Activated naive CD8-positive, alpha-beta T cell treated with anti-CD3 and anti-CD28 coated beads, Interleukin-2, amount 50 U/mL, for 16 hours (primary cell): ENCODE measurements around the gene SELENOS.

Experiments used
- DNase-seq: peaks from one replicate; pipeline ENCODE4 v3.0.0-alpha.2; 2020; ENCODE audit warnings: low read depth, low spot score

Gene SELENOS

DNA sequence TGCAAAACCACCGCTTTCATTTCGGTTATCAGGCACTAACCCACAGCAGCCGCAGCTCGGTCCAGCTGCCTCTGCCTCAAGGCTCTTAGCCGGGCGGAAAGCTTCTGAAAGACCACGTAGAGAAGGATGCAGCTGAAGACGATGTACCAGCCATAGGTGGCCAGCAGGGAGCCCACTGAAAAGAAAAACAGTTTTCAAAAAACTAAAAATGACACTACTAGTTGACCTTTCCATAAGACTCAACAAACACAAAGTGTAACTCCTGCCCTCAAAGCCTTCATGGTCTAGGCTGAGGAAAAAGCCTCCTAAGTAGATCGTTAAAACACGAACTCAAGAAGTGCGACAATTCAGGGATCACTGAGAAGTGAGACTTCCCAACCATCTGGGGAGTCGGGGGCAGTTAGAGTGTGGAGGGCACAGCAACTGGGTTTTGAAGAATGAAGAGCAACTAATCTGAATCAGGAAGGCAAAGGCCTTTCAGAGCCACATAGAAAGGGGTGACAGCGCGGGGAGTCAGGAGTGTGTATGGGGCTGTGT lies 716 bp downstream of the SELENOS start:
- DNase-seq = no peak

DNA sequence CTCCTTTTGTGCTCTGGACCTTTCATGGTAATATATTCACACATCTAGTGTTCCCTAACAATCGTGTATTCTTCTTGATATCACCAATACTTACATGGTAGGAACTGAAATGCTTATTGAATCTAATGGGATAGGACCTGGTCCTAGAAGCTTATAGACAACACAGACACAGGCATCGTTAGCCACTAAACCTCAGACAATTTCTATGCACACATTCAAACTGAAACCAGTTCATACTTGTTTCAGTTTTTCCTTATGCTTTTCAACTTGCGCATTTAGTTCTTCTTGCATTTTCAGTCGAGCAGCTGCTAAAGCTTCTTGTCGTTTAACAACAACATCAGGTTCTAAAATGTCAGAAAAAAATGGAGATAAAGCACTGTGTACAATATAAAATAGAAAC lies 2.3 kb downstream of the SELENOS start:
- no peak for DNase-seq

DNA sequence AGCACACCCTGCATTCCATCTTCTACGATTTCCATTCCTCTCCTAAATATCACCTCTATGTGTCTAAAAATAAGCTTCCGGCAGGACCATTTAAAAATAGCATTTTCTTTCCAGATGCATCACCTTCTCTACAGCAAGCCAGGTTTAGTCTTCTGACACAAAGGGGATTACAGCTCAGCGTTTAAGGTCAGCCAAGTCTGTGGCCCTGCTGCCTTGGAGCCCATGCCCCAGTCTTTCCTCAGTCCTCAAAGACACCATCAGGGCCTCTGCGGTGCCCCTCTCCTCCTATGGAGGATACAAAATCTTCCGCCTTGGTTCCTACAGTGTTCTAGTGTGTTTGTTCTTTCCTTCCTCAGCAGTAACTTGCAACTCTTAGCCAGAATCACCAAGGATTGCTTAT lies 3.8 kb downstream of the SELENOS start:
- no peak for DNase-seq

DNA sequence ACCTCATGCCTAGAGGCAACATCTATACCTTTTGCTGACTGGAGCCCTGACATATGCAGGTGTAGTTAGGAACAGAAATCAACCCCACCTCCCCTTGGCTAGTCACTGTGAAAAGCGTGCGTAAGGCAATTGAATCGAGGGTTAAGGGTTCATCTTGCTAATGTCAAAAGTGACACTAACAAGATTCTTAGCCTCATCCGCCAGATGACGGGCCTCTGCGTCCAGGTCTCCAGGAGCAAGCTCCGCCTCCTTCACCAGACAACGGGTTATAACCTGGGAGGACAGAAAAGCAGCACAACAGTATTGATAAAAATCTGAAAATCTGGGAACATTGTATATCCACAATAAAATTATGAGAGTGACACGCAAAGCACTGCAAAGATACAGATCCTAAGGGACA lies 4.7 kb downstream of the SELENOS start:
- no peak for DNase-seq

DNA sequence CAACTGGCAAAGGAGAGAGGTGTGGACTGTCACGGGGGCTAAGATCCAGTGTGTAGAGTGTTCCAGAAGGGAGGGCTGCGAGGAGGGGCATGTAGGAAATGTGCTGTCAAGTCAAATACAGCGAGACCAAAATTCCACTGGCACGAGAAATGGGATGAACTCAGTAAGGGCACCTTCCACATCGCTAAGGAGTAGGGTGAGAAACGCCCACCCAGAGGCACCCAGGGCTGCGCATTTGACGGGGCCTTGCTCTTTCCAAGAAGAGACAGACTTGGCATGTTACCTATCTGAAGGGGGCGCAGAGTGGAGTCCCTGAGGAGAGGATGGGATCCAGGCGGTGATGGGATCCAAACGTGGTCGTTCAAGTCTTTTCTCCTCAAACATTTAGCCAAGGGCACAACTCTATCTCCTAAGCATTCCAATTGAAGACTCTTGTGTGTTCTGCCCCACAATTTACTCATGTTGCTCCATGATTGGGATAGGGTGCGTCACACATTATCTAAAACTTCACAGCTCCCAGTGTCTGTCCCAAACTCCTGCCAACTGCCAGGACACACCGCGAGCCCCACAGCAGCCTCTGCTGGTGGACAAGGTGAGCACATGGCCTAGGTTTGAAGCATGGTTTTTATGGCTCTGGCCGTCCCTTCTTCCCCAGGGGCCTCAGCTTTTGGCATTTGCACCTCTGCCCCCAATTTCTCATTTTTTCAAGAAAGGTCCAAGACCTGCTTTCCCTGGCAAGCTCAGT lies 7.6 kb downstream of the SELENOS start:
- no peak for DNase-seq

DNA sequence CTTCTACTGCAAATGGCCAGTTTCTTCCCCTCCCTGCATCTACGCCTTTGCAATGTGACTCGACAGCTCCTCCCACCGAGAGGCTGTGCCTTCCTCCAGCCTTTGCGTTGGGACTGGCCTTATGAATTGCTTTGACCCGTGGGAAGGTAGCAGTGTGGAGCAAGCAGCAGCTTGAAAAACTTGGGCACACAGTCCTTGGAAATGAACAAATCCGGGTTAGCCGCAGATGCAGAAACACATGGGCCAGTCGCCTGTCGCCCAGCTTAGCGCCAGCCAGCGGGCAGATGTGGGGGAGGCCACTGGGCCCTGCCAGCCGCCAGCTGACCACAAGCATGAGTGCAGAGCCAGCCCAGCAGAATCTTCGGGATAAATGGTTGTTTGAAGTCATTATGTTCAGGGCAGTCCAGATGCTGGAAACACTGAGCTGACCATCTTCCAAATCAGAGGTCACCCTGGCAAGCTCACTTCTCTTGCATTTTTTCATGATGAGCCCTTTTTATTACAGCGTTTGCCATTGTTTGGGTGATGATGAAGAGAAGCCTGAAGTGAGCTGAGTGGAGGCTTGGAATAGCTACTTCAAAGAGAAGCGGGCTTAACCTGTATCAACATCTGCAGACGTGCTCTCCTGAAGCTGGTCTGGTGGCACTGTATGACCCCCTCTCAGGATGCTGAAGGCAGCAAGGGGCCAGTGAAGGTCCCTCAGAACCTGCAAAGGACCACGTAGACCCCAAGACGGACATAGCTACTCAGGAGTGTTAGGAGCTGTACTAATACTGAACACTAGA lies 9.8 kb downstream of the SELENOS start:
- no peak for DNase-seq

DNA sequence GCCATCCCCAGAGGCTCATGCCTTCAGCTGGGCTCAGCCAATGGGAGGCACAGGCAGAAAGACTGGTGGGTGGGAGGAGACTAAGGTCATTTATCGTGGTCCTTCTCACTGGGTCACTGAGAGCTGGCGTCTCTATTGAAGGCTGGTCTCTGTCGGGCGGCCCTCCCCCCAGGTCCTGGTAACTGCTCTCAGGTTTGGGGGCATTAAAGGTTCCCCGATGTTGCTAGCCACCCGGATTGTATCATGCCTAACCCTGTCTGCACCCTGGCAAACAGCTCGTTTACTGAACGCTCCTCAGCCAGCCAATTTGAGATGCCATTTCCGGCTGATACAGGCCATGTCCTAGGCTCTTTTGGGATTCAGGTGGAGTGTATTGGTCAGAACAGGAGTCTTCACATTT lies 10.5 kb downstream of the SELENOS start:
- no peak for DNase-seq

DNA sequence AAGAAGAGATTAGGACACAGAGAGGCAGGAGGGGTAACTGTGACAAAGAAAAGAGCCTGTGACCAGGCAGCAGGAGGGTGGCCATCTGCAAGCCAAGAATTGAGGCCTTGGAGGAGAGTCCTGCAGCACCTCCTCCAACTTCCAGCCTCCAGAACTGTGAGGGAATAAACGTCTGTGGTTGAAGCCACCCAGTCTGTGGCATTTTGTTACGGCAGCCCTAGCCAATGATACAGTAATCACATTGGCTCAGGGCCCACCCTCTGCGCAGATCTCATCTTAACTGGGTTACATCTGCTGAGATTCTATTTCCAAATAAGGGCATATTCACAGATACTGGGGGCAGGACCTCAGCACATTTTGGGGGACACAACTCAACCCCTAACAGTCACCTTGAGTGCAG lies 11.3 kb downstream of the SELENOS start:
- DNase-seq = no peak

DNA sequence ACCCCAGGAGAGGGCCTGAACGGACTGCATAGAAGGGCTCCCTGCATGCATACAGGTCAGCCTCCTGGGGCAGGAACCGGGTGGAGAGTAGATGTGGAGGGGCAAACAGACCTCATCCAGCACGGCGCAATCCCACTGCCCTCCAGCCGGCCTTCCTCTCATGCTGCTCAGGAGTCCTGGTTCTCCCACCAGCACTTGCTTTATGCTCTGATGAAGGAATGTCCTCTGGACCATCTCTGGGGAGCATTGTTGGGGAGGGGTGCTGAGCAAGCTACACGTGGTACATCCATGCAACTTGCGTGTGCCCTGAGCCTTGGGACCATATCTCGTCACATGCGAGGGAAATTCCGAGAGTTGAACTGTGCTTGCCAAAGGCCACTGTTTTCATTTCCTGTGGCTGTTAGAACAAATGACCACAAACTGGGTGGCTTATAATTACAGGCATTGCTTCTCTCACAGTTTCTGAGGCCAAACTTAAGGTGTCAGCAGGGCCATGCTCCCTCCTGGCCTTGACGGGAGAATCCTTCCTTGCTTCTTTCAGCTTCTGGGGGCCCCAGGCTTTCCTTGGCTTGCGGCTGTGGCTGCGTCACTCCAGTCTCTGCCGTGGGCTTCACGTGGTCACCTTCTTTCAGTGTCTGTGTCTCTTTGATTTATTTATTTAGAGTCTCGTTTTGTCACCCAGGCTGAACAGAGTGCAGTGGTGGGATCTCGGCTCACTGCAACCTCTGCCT lies 12.2 kb downstream of the SELENOS start:
- DNase-seq = no peak

DNA sequence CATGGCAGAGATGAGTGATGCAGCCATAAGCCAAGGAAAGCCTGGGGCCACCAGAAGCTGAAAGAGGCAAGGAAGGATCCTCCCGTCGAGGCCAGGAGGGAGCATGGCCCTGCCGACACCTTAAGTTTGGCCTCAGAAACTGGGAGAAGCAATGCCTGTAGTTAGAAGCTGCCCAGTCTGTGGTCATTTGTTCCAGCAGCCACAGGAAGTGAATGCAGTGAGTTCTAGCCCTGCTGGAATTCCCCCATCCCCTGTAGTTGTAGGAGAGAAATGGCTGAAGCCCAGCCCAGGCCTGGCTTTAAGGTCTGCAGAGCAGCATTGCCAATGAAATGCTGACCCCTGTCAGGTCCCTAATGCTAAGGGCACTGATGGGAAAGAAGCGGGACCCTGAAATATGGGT lies 13.3 kb downstream of the SELENOS start:
- no peak for DNase-seq

DNA sequence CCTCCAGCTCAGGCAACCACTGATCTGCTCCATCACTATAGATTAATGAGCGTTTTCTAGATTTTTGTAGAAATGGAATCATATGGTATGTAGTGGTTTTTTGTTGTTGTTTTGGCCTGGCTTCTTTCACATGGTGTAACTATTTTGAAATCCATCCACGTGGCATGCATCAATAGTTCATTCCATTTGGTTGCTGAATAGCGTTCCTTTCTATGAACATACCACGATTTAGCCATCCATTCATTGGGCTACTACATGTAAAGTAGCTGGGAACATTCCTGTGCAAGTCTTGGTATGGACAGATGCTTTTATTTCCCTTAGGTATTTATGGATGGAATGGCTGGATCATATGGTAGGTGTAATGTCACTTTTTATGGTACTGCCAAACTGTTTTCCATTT lies 14.7 kb downstream of the SELENOS start:
- DNase-seq = no peak

DNA sequence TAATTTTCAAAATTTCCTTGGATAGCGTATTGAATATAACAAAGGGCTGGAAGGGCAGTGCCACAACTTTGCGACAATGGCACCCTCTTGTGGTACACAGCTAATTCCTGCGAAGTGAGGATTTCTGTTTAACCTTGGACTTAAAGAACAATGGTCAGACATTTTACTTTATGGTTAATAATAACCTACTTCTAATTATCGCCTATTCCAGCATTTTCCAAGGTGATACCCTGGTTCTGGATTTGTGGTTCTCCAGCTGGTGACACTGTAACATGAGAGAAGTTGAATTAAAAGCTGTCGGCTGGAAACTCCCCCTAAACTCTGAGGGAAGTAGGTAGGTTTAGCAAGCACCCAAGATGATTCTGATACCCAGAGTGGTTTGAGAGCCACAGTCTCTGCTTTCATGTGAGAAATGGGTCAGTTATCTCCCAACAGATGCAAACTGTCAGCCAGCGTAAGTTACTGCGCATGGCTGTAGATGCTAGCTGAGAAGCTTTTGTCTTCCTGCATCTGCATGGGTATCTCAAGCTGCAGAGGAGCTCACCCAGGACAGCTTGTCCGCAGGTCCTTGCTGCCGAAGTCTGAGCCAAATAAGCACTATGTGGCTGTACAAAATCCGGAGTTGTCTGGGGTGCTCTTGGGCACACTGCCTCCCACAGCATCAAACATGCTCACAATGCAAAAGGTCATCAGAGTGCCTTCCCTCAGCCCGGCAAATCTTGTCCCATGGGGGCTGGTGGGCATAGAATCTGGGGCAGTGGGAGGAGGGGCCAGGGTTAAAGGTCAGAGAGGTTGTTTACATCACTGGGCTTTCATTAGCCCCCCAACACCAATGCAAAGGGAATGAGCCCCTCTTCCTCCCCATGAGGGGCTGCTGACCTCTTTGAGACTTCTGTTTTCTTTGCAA lies 18.8 kb downstream of the SELENOS start:
- DNase-seq = no peak

DNA sequence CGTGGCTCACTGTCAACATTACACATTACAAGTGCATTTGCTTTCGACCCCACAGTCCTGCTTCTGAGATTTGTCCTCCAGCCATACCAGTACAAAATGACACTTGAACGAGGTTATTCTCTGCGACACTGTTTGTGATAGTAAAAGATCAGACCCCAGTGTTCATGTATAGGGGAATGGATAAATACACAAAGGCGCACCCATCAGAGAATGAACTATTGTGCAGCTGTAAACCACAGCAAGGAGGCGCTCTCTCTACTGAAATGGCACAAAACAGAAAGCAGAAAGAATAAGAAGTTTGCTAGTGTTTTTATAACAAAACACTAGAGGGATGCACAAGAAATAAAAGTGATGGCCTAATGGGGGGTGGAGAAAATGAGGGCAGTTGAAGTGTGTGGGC lies 20.5 kb downstream of the SELENOS start:
- DNase-seq = no peak

DNA sequence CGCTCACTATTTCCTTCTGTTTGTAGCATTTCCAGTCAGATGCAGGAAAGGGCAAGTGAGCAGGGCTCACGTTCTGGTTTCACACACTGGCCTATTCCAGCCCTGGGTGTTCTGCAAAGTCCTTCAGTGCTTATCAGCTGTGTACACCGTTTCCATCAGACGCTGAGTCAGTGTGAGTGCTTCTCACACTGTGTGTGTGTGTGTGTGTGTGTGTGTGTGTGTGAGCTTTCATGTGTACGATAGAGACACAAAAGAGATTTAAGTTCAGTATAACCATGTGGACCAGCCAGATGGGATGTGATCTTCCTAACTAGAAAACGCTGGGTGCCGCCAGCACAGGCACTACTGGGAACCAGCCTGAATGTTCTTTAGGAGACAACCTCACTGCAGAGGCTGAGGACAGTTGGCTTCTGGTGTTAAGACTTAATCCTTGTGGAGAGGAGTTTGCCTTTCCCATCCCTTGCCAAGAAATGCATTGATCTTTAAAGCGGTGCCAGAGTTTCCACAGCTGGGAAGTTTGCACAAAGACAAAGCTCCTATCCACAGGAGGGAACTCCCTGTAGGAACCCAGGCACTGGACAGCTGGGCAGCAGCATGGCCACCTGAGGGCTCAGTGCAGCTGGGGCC lies 21.6 kb downstream of the SELENOS start:
- no peak for DNase-seq

DNA sequence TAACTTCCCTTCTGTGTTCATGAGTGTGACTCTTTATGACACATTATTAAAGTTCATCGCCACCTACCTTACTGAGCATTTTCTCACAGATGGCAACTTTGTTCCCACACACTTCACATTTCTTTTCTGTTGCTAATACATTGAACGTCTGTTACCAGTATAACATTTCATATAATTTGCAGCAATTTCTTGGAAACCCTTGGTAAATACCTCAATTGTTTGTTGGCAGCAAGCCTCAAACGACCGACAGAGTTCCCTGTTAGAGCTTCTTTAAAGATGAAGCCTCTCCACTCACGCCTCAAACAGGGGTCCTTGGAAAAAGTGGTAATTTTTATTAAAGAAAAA lies 22.3 kb downstream of the SELENOS start:
- no peak for DNase-seq

DNA sequence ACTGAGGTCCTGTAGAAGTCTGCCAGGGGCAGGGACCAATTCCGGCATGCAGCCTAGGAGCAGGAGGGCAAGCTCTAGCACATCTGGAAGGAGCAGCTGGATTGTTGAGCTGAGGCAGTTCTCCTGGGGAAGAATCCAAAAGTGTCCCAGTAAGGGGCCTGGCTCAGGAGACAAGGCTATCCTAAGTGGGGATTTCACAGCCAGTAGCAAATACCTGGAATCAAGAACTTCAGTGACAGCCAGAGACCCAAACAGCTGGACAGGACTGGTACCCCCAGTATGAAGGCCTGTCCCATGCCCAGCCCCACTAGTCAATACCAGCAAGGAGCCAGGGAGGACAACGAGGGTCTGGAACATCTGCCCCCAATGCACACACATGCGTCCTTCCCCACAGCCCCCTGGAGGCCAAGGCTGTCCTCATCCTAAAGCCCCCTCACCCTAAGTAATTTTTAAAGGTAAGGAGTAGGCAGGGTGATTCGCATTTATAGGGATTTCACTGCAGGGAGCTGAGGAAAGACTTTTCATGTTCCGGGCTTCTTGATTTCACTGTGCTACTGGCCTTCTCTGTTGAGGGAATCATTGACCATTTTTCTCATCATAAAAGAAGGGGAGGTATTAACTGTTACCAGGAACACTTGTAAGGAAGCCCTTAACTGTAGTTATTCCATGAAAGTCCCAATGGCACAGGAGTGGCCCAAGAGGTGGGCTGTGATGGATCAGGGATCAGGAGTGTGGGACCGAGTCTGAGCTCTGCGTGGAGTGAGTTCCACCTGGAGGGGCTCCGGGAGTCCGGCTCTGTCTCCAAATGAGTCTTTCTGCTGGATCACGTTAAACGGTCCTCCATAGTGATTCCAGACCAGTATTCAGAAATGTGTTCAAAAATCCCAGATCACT lies 22.9 kb downstream of the SELENOS start:
- no peak for DNase-seq

DNA sequence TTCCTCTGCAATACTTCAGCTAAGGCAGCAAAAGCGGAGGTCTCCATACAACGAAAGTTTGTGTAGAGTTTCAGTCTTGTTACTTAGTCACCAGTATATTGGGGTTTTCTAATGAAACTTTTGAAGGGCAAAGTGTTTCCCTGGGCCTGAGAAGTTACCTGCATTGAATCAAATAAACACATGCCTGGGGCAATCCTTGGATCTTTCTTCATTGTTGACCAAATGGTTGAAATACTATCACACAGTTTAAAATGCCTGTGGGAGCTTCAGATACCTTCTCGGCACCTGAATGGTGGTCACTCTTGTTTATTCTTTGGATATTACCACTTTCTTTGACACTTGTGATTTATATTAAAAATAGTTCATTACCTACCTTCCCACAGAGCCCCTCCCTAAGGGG lies 24.4 kb downstream of the SELENOS start:
- no peak for DNase-seq

DNA sequence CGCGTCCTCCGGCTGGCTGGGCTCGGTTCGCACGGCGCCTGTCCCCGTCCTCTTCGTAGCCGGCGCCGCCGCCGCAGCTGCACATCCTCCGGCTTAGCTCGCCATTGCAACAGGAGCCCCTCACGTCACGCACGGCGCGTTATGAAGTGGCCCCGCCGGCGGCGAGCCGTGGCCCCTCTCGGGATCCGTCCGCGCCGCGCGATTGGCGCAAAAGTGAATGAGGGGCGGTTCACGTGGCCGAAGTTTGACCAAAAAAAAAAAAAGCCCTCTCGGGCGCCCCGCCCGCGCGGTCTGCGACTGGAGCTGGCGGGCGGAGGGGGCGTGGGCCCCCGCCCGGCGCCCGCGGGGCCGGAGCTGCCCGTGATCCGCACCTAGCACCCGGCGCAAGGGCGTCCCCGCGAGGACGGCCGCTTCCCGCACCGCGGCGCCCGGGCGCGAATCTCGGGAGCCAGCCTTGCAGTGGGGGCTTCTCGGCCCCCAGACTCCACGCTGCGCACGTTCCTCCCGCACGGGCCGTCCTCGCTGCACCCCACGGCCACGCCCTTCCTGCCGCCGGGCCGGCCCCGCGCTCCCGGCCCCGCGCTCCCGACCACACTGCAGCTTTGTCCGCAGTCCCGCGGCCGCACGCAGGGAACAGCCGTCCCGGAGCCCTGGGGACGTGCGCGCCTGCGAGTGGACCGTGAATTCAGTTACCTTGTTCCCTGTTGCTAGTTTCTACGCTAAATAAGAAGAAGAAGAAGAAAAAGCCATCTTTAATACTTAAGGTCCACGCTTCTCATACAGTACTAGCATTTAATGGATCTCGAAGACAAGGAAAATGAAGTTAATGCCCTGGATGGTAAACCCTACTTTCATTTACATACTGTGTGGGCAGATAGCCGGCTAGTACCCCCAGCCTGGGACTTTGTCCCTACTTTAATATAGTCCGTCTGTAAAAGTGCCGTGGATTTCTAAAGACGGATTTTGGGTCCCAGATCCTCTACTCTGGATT lies 25.2 kb downstream of the SELENOS start, which contains the start of gene CHSY1:
CHSY1 (minus strand) TSS at position 219 of the 991 bp plus-strand sequence. CDS start 592 bp downstream, outside the sequence.
- peak; percentile 61 for DNase-seq
